Endothelial cell of umbilical vein (primary cell): ENCODE data around the gene GSTK1.

Source experiments
- FOS ChIP-seq: IDR thresholded peaks from 2 replicates; pipeline ENCODE4 v1.6.1; 2011; ENCODE audit warnings: mild to moderate bottlenecking, low read length, moderate library complexity, borderline replicate concordance; ENCODE audit not compliant: insufficient read depth
- POLR2A ChIP-seq: IDR thresholded peaks from 2 replicates; pipeline ENCODE4 v1.6.1; 2012; ENCODE audit warnings: low read depth, mild to moderate bottlenecking, control low read depth, low read length
- POLR2AphosphoS5 ChIP-seq: IDR thresholded peaks from 2 replicates; pipeline ENCODE4 v1.6.1; 2012; ENCODE audit warnings: low read depth, mild to moderate bottlenecking, control low read depth, low read length, moderate library complexity; ENCODE audit not compliant: insufficient read depth
- TF ChIP-seq, protein P1 (sequence below), 2 donors: IDR thresholded peaks; 1 replicate in 1 of 2; 2 replicates in 1 of 2; pipeline ENCODE4 v1.5.1; 2011; ENCODE audit warnings: low read length in 2 of 2, mild to moderate bottlenecking in 2 of 2, moderate library complexity in 2 of 2, control low read depth in 1 of 2, inconsistent platforms in 1 of 2, low read depth in 1 of 2; ENCODE audit not compliant: insufficient read depth in 1 of 2; ENCODE audit errors: extremely low read depth in 1 of 2

GRCh38 chr7:143303733-143304132, 40.5 kb downstream of the GSTK1 start:
- no peak for TF ChIP-seq POLR2AphosphoS5
- no peak for TF ChIP-seq POLR2A
- TF ChIP-seq, protein P1, sequence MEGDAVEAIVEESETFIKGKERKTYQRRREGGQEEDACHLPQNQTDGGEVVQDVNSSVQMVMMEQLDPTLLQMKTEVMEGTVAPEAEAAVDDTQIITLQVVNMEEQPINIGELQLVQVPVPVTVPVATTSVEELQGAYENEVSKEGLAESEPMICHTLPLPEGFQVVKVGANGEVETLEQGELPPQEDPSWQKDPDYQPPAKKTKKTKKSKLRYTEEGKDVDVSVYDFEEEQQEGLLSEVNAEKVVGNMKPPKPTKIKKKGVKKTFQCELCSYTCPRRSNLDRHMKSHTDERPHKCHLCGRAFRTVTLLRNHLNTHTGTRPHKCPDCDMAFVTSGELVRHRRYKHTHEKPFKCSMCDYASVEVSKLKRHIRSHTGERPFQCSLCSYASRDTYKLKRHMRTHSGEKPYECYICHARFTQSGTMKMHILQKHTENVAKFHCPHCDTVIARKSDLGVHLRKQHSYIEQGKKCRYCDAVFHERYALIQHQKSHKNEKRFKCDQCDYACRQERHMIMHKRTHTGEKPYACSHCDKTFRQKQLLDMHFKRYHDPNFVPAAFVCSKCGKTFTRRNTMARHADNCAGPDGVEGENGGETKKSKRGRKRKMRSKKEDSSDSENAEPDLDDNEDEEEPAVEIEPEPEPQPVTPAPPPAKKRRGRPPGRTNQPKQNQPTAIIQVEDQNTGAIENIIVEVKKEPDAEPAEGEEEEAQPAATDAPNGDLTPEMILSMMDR (IDR thresholded peaks at IDR 0.05; ENCODE audit: extremely low read depth in 1 of 2, insufficient read depth in 1 of 2, low read depth in 1 of 2, low read length in 2 of 2) = no peak
- no peak for TF ChIP-seq FOS
